Measurements from ENCODE around the gene NGEF. TPM values are rescaled to one million over a fixed set of nuclear protein-coding genes. Genes with fewer than 3 reads are reported as not detected.
A peak's percentile ranks its signal among the peaks of the same experiment; 100 is the strongest.

NGEF gene
- total RNA-seq, 2 donors from 2014 or later: not detected

DNA sequence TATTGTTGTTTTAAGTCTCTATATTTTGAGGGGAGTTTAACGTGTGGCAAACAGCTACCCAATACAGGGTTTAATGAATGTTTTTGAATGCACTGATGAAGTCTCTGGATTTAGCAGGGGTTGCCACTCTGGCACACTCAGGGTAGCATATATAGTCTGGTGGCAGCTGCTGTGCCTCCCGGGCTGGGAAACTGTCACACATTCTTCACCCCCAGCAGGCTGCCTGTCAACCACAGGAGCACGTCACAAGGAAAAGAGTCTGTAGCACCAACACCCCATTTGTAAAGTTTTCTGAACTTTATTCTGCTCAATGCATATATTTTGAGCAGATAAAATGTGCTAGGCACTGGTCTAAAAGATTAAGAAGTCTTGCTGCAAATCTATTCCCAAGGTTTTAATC, 39.3 kb downstream of the NGEF start:
- no peak overlapping the region for H3K27ac Mint-ChIP-seq
- no peaks in the 10 kb centered on the region for H3K4me1 Mint-ChIP-seq
- no peaks in the 10 kb centered on the region for H3K9me3 ChIP-seq (ENCODE audit: control insufficient read depth, low read length, poor library complexity, severe bottlenecking)
- H3K4me3 Mint-ChIP-seq: no peak overlapping the region
- no peaks in the 10 kb centered on the region for H3K36me3 Mint-ChIP-seq (ENCODE audit: low read depth)
- H3K27me3 Mint-ChIP-seq: peaks cover 21% of the 10 kb centered on the region
- DNase-seq: no peak
- ATAC-seq: no peak

DNA sequence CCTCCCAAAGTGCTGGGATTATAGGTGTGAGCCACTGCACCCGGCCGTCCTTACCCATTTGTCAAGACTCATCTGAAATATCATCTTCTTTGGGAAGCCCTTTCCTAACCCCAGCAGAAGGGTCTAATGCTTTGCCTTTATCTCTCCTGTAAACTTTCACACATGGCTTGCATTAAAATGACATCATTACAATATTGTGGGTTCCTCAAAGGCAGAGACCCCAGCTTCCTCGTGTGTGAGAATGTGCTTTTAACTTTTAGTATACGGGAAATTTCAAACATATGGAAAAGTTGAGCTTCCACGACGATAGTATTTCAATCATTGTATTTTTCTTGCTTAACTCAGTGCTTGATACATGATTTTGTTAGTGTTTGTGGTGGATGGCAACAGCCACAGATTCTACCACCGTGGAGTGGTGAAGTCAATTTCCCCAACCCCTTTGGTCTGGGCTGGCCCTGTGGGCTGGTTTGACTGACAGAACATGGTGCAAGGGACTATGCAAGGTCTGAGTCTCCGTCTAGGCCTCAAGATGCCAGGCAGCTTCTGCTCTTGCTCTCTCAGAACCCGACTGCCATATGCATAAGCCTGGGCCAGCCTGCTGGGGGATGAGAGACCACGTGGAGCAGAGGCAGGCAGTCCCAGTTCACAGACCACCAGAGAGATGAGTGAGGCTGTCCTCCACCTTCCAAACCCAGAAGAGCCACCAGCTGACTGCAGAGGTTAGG, 39.9 kb downstream of the NGEF start:
- H3K27me3 Mint-ChIP-seq: peaks cover 21% of the 10 kb centered on the region
- DNase-seq (no peak), ATAC-seq (no peak)
- H3K36me3 Mint-ChIP-seq (ENCODE audit: low read depth): no peaks in the 10 kb centered on the region
- H3K4me3 Mint-ChIP-seq: no peak overlapping the region
- no peaks in the 10 kb centered on the region for H3K4me1 Mint-ChIP-seq
- no peaks in the 10 kb centered on the region for H3K9me3 ChIP-seq (ENCODE audit: control insufficient read depth, low read length, poor library complexity, severe bottlenecking)
- H3K27ac Mint-ChIP-seq: no peak overlapping the region

DNA sequence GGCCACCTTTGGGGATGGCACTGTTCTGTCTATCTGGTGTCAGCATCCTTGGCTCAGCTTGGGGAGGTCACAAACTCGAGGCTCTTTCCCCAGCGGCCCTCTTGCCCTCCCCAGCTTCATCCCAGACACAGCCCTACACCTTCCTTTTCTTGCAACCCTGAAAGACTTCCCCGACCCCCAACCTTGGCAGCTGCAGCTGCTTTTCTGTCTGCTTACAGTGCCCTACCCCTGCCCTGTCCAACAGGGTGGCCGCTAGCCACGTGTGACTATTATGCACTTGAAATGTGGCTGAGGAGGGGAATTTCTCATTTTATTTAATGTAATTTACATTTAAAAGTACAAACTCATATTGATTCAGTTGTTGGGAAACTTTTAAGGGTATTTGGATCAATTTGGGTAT, 41.3 kb downstream of the NGEF start:
- no peaks in the 10 kb centered on the region for H3K9me3 ChIP-seq (ENCODE audit: control insufficient read depth, low read length, poor library complexity, severe bottlenecking)
- Mint-ChIP-seq H3K27me3 (peaks cover 24% of the 10 kb centered on the region), H3K4me3 (no peak overlapping the region), H3K36me3 (ENCODE audit: low read depth) (no peaks in the 10 kb centered on the region), H3K4me1 (no peaks in the 10 kb centered on the region), H3K27ac (no peak overlapping the region)
- DNase-seq (no peak), ATAC-seq (no peak)

DNA sequence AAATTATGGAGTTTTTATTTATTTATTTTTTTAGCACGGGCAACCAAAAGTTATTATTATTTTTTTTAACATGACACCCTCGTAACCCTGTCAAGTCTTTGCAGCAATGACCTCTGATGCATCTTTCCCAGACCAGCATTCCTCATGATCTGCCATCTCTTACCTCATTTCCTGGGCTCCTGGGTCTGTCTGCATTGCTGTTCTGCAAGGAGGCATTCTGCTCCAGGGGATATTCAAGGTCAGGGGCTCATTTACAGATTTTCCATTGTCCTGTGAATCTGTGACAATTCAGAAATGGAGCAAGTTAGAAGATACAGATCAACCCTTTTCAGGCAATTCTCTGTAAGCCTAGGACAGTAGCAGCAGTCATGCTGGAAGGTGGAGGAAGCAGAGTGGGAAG, 43.0 kb downstream of the NGEF start:
- no peaks in the 10 kb centered on the region for H3K4me1 Mint-ChIP-seq
- peaks cover 15% of the 10 kb centered on the region for H3K27me3 Mint-ChIP-seq
- no peak overlapping the region for H3K27ac Mint-ChIP-seq
- no peak overlapping the region for H3K4me3 Mint-ChIP-seq
- no peak for DNase-seq
- H3K9me3 ChIP-seq (ENCODE audit: control insufficient read depth, low read length, poor library complexity, severe bottlenecking): no peaks in the 10 kb centered on the region
- no peaks in the 10 kb centered on the region for H3K36me3 Mint-ChIP-seq (ENCODE audit: low read depth)
- no peak for ATAC-seq

DNA sequence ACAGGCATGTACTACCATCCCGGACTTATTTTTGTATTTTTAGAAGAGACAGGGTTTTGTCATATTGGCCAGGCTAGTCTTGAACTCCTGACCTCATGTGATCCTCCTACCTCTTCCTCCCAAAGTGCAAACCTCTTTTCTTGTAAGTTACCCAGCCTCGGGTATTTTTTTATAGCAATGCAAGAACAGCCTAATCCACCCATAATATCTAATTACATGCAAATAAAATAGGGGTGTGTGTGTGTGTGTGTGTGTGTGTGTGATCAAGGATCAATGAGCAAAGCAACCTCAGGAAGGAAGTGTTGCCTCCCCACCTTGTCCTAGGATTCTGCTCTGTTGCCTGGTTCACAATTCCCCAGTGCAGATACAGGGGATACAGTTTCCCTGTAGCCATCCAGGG, 45.6 kb downstream of the NGEF start:
- H3K27ac Mint-ChIP-seq: no peak overlapping the region
- no peaks in the 10 kb centered on the region for H3K9me3 ChIP-seq (ENCODE audit: control insufficient read depth, low read length, poor library complexity, severe bottlenecking)
- H3K27me3 Mint-ChIP-seq: peaks cover 7% of the 10 kb centered on the region
- ATAC-seq: no peak
- H3K4me3 Mint-ChIP-seq: no peak overlapping the region
- no peaks in the 10 kb centered on the region for H3K36me3 Mint-ChIP-seq (ENCODE audit: low read depth)
- no peak for DNase-seq
- H3K4me1 Mint-ChIP-seq: no peaks in the 10 kb centered on the region

DNA sequence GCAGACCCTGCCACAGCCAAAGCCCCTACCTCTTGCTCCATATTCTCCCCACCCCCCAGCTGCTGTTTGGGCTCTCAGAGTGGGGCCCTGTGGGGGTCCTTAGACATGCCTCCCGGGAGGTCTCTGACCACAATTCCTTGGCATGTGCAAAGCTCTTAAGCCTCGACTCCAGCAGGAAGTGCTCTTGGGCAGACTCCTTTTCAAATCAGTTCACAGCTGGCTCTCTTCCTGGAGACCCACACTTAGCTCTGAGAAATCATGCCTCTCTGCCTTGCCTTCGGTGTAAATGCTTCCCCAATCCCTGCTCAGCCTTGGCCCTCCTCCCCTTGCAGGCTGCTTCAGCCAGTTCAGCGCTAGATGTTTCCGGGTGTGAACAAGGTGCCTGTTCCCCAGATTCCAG, 46.9 kb downstream of the NGEF start:
- H3K4me1 Mint-ChIP-seq: no peaks in the 10 kb centered on the region
- no peaks in the 10 kb centered on the region for H3K36me3 Mint-ChIP-seq (ENCODE audit: low read depth)
- DNase-seq (no peak), ATAC-seq (no peak)
- no peaks in the 10 kb centered on the region for H3K9me3 ChIP-seq (ENCODE audit: control insufficient read depth, low read length, poor library complexity, severe bottlenecking)
- H3K4me3 Mint-ChIP-seq: no peak overlapping the region
- H3K27ac Mint-ChIP-seq: no peak overlapping the region
- peaks cover 7% of the 10 kb centered on the region for H3K27me3 Mint-ChIP-seq

DNA sequence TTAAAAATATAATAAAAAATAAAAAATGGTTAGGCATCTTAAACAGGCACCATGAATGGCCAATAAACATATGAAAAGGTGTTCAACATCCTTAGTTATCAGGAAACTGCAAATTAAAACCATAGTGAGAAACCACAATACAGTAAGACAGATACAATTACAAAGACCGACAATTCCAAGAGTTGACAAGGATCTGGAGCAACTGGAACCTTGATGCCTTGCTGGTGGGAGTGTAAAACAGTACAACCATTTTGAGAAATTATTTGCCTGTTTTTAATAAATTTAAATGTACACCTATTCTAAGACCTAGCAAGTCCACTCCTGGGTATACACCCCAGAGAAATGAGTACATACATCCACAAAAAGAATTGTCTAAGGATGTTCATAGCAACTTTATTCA, 49.1 kb downstream of the NGEF start:
- ATAC-seq (no peak), DNase-seq (no peak)
- Mint-ChIP-seq H3K27me3 (peaks cover 12% of the 10 kb centered on the region), H3K27ac (no peak overlapping the region), H3K4me3 (no peak overlapping the region), H3K36me3 (ENCODE audit: low read depth) (no peaks in the 10 kb centered on the region), H3K4me1 (no peaks in the 10 kb centered on the region)
- H3K9me3 ChIP-seq (ENCODE audit: control insufficient read depth, low read length, poor library complexity, severe bottlenecking): no peaks in the 10 kb centered on the region

DNA sequence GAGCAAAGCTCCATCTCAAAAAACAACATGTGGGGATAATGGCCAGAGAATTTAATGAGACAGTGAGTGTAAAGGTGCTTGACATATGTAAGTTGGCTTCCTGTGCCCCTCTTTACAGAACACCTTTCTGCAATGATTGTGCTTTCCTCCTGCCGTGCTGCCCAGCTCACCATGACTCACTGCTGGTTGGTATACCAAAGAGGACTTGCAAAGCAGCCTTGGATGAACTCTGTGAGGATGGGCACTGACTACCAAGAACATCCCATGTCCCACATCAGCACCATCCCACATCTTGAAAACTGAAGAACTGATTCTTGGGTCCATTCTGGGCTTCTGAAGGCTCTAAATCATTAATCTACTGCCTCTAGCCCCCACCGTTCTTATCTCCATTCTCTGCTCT, 52.2 kb downstream of the NGEF start:
- DNase-seq (no peak), ATAC-seq (no peak)
- Mint-ChIP-seq H3K4me1 (no peaks in the 10 kb centered on the region), H3K36me3 (ENCODE audit: low read depth) (no peaks in the 10 kb centered on the region), H3K27ac (no peak overlapping the region), H3K4me3 (no peak overlapping the region), H3K27me3 (peaks cover 10% of the 10 kb centered on the region)
- no peaks in the 10 kb centered on the region for H3K9me3 ChIP-seq (ENCODE audit: control insufficient read depth, low read length, poor library complexity, severe bottlenecking)

DNA sequence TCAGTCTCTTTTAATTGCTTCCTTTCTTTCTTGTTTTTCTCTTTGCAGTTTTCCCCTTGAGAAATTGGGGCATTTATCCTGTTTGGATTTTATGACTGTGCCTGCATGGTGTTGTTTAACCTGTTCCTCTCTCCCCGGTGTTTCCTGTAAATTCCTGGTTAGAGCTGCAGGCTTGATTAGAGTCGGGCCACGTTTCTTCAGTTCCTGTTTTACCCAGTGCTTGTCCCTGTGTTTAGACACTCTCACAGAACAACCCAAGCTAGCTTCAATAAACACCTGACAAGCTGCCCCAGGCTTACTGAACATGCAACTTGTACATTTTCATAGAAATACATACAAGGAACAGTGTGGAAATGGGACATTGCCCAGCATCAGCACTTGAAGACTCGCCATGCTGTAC, 53.9 kb downstream of the NGEF start:
- DNase-seq (no peak), ATAC-seq (no peak)
- H3K27me3 Mint-ChIP-seq: peaks cover 17% of the 10 kb centered on the region
- H3K9me3 ChIP-seq (ENCODE audit: control insufficient read depth, low read length, poor library complexity, severe bottlenecking): no peaks in the 10 kb centered on the region
- H3K4me1 Mint-ChIP-seq: no peaks in the 10 kb centered on the region
- H3K36me3 Mint-ChIP-seq (ENCODE audit: low read depth): no peaks in the 10 kb centered on the region
- H3K27ac Mint-ChIP-seq: no peak overlapping the region
- no peak overlapping the region for H3K4me3 Mint-ChIP-seq

DNA sequence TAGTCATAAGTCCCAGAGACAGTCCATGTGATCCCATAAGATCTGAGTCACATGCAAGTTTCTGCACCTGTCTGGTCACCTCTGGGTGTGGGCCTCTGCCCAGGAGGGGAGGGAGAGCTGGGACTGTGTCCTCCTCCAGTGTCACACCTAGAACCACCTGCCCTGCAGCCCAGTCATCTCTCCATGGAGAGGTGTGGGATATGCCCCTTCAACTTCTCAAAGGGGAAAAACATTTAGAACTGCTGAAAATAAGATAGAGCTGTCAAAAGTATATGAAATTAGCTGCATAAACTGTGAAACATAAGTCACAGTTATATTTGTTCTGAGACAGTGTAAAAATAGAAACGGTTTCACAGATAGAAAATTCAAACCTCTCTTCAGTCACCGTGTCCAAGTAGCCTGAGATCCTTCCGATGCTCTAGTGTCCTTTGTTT, 55.4 kb downstream of the NGEF start:
- H3K4me3 Mint-ChIP-seq: no peak overlapping the region
- no peak overlapping the region for H3K27ac Mint-ChIP-seq
- no peak for ATAC-seq
- H3K9me3 ChIP-seq (ENCODE audit: control insufficient read depth, low read length, poor library complexity, severe bottlenecking): no peaks in the 10 kb centered on the region
- H3K4me1 Mint-ChIP-seq: no peaks in the 10 kb centered on the region
- H3K27me3 Mint-ChIP-seq: peaks cover 20% of the 10 kb centered on the region
- DNase-seq: no peak
- no peaks in the 10 kb centered on the region for H3K36me3 Mint-ChIP-seq (ENCODE audit: low read depth)

DNA sequence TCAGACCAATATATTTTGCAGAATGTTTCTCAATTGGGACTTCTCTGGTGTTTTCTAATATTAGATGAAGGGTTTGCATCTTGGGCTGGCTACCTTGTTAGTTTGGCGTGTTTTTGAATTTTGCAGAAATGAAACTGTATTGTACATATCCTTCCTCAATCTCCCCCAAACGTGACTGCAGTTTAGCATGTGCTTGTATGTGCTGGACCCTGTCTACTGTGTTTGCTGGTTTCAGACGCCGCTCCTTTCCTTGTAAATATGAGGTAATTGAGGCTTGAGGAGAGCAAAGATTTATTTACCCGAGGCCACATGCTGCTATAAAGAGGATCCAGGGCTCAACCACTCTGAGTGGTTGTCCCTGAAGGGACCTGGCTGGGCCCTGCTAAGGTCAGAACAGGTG, 57.2 kb downstream of the NGEF start:
- H3K36me3 Mint-ChIP-seq (ENCODE audit: low read depth): no peaks in the 10 kb centered on the region
- no peaks in the 10 kb centered on the region for H3K4me1 Mint-ChIP-seq
- DNase-seq (no peak), ATAC-seq (peak; percentile 62)
- H3K9me3 ChIP-seq (ENCODE audit: control insufficient read depth, low read length, poor library complexity, severe bottlenecking): no peaks in the 10 kb centered on the region
- H3K27ac Mint-ChIP-seq: no peak overlapping the region
- no peak overlapping the region for H3K4me3 Mint-ChIP-seq
- peaks cover 36% of the 10 kb centered on the region for H3K27me3 Mint-ChIP-seq

DNA sequence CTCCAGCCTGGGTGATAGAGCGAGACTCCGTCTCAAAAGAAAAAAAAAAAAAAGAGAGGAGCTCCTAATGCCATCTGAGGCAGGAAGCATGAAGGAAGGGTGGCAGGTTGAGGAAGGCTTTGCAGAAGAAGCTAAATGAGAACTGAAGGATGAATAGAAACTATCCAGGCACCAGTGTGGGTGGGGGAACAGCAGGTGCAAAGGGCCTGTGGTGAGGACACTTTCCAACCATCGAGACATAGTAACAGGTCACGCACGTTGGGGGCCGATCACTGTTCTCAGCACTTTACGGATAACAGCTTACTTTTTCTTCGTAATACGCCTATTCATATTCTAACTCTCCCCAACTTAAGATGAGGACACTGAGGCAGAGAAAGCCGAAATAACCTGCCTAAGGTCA, 58.4 kb downstream of the NGEF start:
- Mint-ChIP-seq H3K27ac (no peak overlapping the region), H3K27me3 (peaks cover 36% of the 10 kb centered on the region), H3K4me1 (no peaks in the 10 kb centered on the region), H3K4me3 (no peak overlapping the region), H3K36me3 (ENCODE audit: low read depth) (no peaks in the 10 kb centered on the region)
- no peaks in the 10 kb centered on the region for H3K9me3 ChIP-seq (ENCODE audit: control insufficient read depth, low read length, poor library complexity, severe bottlenecking)
- DNase-seq (no peak), ATAC-seq (no peak)

DNA sequence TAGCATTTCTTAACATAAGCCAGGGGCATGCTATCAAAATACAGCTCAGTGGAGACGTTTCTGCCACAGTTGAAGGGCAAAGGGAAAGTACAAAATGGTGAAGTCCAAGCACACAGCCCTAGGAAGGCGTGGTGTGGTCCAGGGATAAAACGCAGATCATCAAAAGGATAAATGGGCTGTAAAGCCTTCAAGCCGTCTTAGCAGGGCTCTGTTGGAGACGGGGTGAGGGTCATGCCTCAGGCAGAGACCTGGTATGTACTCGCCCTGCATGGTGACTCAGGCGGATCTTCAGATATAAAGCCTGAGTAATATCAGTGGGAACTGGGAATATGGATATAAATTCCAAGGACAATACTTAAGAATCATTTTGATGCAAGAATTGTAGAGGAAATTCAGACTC, 61.2 kb downstream of the NGEF start:
- Mint-ChIP-seq H3K27ac (no peak overlapping the region), H3K4me3 (no peak overlapping the region), H3K4me1 (no peaks in the 10 kb centered on the region), H3K36me3 (ENCODE audit: low read depth) (no peaks in the 10 kb centered on the region), H3K27me3 (peaks cover 30% of the 10 kb centered on the region)
- DNase-seq (no peak), ATAC-seq (no peak)
- no peaks in the 10 kb centered on the region for H3K9me3 ChIP-seq (ENCODE audit: control insufficient read depth, low read length, poor library complexity, severe bottlenecking)

DNA sequence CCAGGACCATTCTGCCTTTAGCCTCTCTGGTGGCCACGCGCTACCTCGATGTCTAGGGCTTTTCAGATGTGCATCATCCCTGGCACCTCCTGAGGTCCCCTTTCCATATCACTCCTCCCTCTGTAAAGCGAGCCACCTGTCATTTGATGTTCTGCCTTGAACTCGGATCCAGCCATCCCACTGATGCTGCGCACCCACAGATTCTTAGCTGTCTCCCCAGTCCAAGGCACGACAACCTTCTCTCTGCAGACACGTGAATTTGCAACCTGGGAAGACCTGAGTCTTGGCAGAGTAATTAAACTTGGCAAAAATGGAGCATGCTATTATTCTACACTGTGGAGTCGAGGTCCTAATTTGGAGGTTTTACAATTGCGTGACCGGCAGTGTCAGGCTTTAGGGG, 61.9 kb downstream of the NGEF start:
- H3K4me1 Mint-ChIP-seq: no peaks in the 10 kb centered on the region
- peaks cover 30% of the 10 kb centered on the region for H3K27me3 Mint-ChIP-seq

More for the DNA sequence above, 61.9 kb downstream of the NGEF start:
- Mint-ChIP-seq H3K36me3 (ENCODE audit: low read depth) (no peaks in the 10 kb centered on the region), H3K27ac (no peak overlapping the region), H3K4me3 (no peak overlapping the region)
- no peaks in the 10 kb centered on the region for H3K9me3 ChIP-seq (ENCODE audit: control insufficient read depth, low read length, poor library complexity, severe bottlenecking)
- no peak for DNase-seq
- ATAC-seq: no peak

Data from T-helper 17 cell (primary cell).